RPMI7951 (cell line): Measurements from ENCODE around the gene USP7. TPM values are rescaled to one million over a fixed set of nuclear protein-coding genes. Genes with fewer than 3 reads are reported as not detected.

Experiments
- DNase-seq: peaks from one replicate; pipeline ENCODE4 v3.0.0-alpha.2; 2012; ENCODE audit warnings: low read depth
- total RNA-seq: library from RNA; depleted of rRNA; stranded (reverse); fragments of >200 nt; shearing (Covaris generic); gene quantifications from 2 replicates; pipeline ENCODE4 v1.2.3, GENCODE V29; 2014

USP7 gene
- total RNA-seq, 1 experiment from 2014 or later = 46.9 TPM

- no peak for DNase-seq
These were observed 101.2 kb downstream of the USP7 start for GRCh38 chr16:8862309-8863130.

- no peak for DNase-seq
These were observed 102.0 kb downstream of the USP7 start for GRCh38 chr16:8861563-8862308.

- DNase-seq = peak; percentile 36
These were observed 103.5 kb downstream of the USP7 start for GRCh38 chr16:8859913-8860881.

- DNase-seq = no peak
These were observed 104.5 kb downstream of the USP7 start for GRCh38 chr16:8858994-8859912.

- no peak for DNase-seq
These were observed 107.7 kb downstream of the USP7 start for GRCh38 chr16:8855972-8856371.

GRCh38 chr16:8855051-8855786 is 108.5 kb downstream of the USP7 start:
- no peak for DNase-seq

GRCh38 chr16:8854298-8854948 is 109.3 kb downstream of the USP7 start:
- no peak for DNase-seq

GRCh38 chr16:8853611-8854010 is 110.1 kb downstream of the USP7 start:
- DNase-seq = no peak

GRCh38 chr16:8853150-8853549 is 110.6 kb downstream of the USP7 start:
- DNase-seq = no peak

GRCh38 chr16:8852534-8852933 is 111.2 kb downstream of the USP7 start:
- no peak for DNase-seq

GRCh38 chr16:8851761-8852403 is 111.8 kb downstream of the USP7 start:
- no peak for DNase-seq

- DNase-seq = peak; percentile 88
These were observed 113.3 kb downstream of the USP7 start for GRCh38 chr16:8850279-8850885.

- no peak for DNase-seq
These were observed 114.2 kb downstream of the USP7 start for GRCh38 chr16:8849411-8850011.

- peak; percentile 75 for DNase-seq
These were observed 114.7 kb downstream of the USP7 start for GRCh38 chr16:8848939-8849391.

- DNase-seq = no peak
These were observed 115.3 kb downstream of the USP7 start for GRCh38 chr16:8848231-8848938.

- DNase-seq = no peak
These were observed 116.1 kb downstream of the USP7 start for GRCh38 chr16:8847623-8848022.

- no peak for DNase-seq
These were observed 116.6 kb downstream of the USP7 start for GRCh38 chr16:8847145-8847544.
